ENCODE measurements around the gene STAT3.

Gene STAT3

DNA sequence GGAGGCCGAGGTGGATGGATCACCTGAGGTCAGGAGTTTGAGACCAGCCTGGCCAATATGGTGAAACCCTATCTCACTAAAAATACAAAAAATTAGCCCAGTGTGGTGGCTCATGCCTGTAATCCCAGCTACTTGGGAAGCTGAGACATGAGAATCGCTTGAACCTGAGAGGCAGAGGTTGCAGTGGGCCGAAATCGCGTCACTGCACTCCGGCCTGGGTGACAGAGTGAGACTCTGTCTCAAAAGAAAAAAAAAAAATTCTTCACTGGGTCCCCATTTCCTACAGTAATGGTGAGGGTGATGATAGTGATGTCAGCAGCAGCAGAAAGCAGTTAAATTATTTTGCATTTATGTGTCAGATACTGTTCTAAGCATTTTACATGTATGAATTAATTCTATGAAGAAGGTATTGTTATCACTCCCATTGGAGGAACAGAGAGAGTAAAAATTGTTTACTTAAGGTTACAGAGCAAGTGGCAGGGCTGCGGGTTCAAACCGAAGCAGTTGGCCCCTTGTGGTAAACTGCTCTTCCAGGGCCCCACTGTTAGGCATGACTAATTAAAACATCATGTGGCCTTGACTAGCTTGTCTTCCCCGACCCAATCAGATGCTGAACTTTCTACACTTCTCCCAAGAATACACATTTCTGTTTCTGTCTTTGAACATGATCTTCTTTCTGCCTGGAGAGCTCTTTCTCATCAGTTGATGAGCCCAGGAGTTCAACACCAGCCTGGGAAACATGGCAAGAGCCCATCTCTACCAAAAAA is 45.8 kb downstream of the STAT3 start:
- ATAC-seq, result no peak
- no peak for TF ChIP-seq ZNF8 (CRISPR knock-in tag; IDR thresholded peaks at IDR 0.05)
- no peak for TF ChIP-seq PPARA (CRISPR knock-in tag; IDR thresholded peaks at IDR 0.05; ENCODE audit: borderline replicate concordance)
- TF ChIP-seq ZNF565 (CRISPR knock-in tag; conservative IDR thresholded peaks at IDR 0.05; ENCODE audit: low read depth), result no peak
- TF ChIP-seq TCF4 (CRISPR knock-in tag; IDR thresholded peaks at IDR 0.05; ENCODE audit: borderline replicate concordance), result no peak
- no peak for TF ChIP-seq ARNTL (CRISPR knock-in tag; IDR thresholded peaks at IDR 0.05; ENCODE audit: borderline replicate concordance, low read depth)
- TF ChIP-seq TOX (CRISPR knock-in tag; IDR thresholded peaks at IDR 0.05; ENCODE audit: borderline replicate concordance), result no peak
- TF ChIP-seq BACH2 (CRISPR knock-in tag; IDR thresholded peaks at IDR 0.05; ENCODE audit: borderline replicate concordance), result no peak
- TF ChIP-seq TSHZ2 (CRISPR knock-in tag; IDR thresholded peaks at IDR 0.05), result no peak
- TF ChIP-seq, protein P1, sequence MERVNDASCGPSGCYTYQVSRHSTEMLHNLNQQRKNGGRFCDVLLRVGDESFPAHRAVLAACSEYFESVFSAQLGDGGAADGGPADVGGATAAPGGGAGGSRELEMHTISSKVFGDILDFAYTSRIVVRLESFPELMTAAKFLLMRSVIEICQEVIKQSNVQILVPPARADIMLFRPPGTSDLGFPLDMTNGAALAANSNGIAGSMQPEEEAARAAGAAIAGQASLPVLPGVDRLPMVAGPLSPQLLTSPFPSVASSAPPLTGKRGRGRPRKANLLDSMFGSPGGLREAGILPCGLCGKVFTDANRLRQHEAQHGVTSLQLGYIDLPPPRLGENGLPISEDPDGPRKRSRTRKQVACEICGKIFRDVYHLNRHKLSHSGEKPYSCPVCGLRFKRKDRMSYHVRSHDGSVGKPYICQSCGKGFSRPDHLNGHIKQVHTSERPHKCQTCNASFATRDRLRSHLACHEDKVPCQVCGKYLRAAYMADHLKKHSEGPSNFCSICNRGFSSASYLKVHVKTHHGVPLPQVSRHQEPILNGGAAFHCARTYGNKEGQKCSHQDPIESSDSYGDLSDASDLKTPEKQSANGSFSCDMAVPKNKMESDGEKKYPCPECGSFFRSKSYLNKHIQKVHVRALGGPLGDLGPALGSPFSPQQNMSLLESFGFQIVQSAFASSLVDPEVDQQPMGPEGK (CRISPR knock-in tag; IDR thresholded peaks at IDR 0.05; ENCODE audit: borderline replicate concordance), result no peak
- TF ChIP-seq ESRRG (CRISPR knock-in tag; IDR thresholded peaks at IDR 0.05), result no peak

GRCh38 chr17:42341568-42341967 is 46.7 kb downstream of the STAT3 start:
- TF ChIP-seq GLIS3 (CRISPR knock-in tag; IDR thresholded peaks at IDR 0.05) (no peak), ZNF565 (CRISPR knock-in tag; conservative IDR thresholded peaks at IDR 0.05; ENCODE audit: low read depth) (no peak), ESRRG (CRISPR knock-in tag; IDR thresholded peaks at IDR 0.05) (no peak), POU6F1 (CRISPR knock-in tag; IDR thresholded peaks at IDR 0.05; ENCODE audit: borderline replicate concordance, low read depth) (no peak), TOX (CRISPR knock-in tag; IDR thresholded peaks at IDR 0.05; ENCODE audit: borderline replicate concordance) (no peak), CREB5 (CRISPR knock-in tag; IDR thresholded peaks at IDR 0.05; ENCODE audit: low read depth) (no peak)
- TF ChIP-seq, protein P1 (CRISPR knock-in tag; IDR thresholded peaks at IDR 0.05; ENCODE audit: borderline replicate concordance), result no peak
- no peak for ATAC-seq

DNA sequence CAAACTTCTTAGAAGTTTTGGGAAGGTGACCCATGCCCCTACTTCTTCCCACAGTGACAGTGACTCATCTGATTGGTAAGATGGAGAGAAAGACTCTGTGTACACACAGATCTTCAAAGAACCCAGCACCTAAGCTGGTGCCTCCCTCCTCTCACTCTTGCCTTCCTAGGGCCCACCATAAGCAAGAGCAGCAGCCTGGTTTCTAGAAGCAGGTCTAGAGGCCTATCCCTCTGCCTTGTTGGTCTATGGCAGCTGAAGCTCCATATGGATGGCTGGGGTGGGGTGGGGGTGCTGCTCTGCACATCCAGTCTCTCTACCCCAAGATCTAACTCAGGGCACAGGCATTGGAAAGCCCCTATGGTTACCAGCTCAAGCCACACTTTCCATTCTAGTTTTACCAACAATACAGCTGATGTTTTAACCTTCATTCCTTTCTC is 47.5 kb downstream of the STAT3 start:
- no peak for ATAC-seq
- TF ChIP-seq ZFP30 (CRISPR knock-in tag; IDR thresholded peaks at IDR 0.05) (no peak), ARNTL (CRISPR knock-in tag; IDR thresholded peaks at IDR 0.05; ENCODE audit: borderline replicate concordance, low read depth) (no peak), OSR1 (CRISPR knock-in tag; IDR thresholded peaks at IDR 0.05) (no peak), PPARA (CRISPR knock-in tag; IDR thresholded peaks at IDR 0.05; ENCODE audit: borderline replicate concordance) (no peak), ZFP3 (CRISPR knock-in tag; IDR thresholded peaks at IDR 0.05) (no peak), RARB (CRISPR knock-in tag; IDR thresholded peaks at IDR 0.05) (no peak), TOX (CRISPR knock-in tag; IDR thresholded peaks at IDR 0.05; ENCODE audit: borderline replicate concordance) (no peak), ZNF565 (CRISPR knock-in tag; conservative IDR thresholded peaks at IDR 0.05; ENCODE audit: low read depth) (no peak), ZC3H10 (CRISPR knock-in tag; IDR thresholded peaks at IDR 0.05) (no peak), ISL1 (CRISPR knock-in tag; IDR thresholded peaks at IDR 0.05) (no peak), TSHZ2 (CRISPR knock-in tag; IDR thresholded peaks at IDR 0.05) (no peak), TCF4 (CRISPR knock-in tag; IDR thresholded peaks at IDR 0.05; ENCODE audit: borderline replicate concordance) (no peak), ZNF8 (CRISPR knock-in tag; IDR thresholded peaks at IDR 0.05) (no peak)
- TF ChIP-seq, protein P1 (CRISPR knock-in tag; IDR thresholded peaks at IDR 0.05; ENCODE audit: borderline replicate concordance), result no peak

Measured in SK-N-SH treated with all-trans-retinoic acid at 6 μM for 48 hours (cell line).